Measurements from ENCODE around the gene BRAP.
"Not testable (repeated sequence)": the region's sequence is repeated elsewhere in the genome, so short reads cannot be mapped to it uniquely, and the experiment has no call there.

The BRAP gene
- 36.9 to 63.7 reads per million in 2 donors for total RNA-seq

- peak; percentile 87 for DNase-seq
Measured at GRCh38 chr12:111685811-111686573, at the start of gene BRAP, which contains the start of gene ACAD10. Gene BRAP, minus strand, starts transcription at chr12:111685956. Its CDS starts 164 bp downstream, at chr12:111685792. Gene ACAD10, plus strand, starts transcription at chr12:111686053. Its CDS starts 6,657 bp downstream, at chr12:111692710.

- DNase-seq: no peak
Measured at GRCh38 chr12:111733340-111733915, 47.7 kb upstream of the BRAP start.

- no peak for DNase-seq
Measured at GRCh38 chr12:111732786-111733185, 47.0 kb upstream of the BRAP start.

GRCh38 chr12:111730420-111730819 is 44.7 kb upstream of the BRAP start:
- no peak for DNase-seq

- DNase-seq: no peak
Measured at GRCh38 chr12:111728795-111729194, 43.0 kb upstream of the BRAP start.

GRCh38 chr12:111723646-111724360 is 38.0 kb upstream of the BRAP start:
- DNase-seq: not testable (repeated sequence)

GRCh38 chr12:111720457-111720856 is 34.7 kb upstream of the BRAP start:
- DNase-seq: no peak

GRCh38 chr12:111719316-111719715 is 33.6 kb upstream of the BRAP start:
- not testable (repeated sequence) for DNase-seq

GRCh38 chr12:111715279-111715678 is 29.5 kb upstream of the BRAP start:
- no peak for DNase-seq

GRCh38 chr12:111706145-111706544 is 20.4 kb upstream of the BRAP start:
- DNase-seq: no peak

GRCh38 chr12:111705672-111706071 is 19.9 kb upstream of the BRAP start:
- DNase-seq: no peak

GRCh38 chr12:111699962-111700361 is 14.2 kb upstream of the BRAP start:
- no peak for DNase-seq

- no peak for DNase-seq
Measured at GRCh38 chr12:111693818-111694217, 8.1 kb upstream of the BRAP start.

GRCh38 chr12:111692575-111693210 is 6.9 kb upstream of the BRAP start:
- no peak for DNase-seq

GRCh38 chr12:111691262-111691661 is 5.5 kb upstream of the BRAP start:
- no peak for DNase-seq

- DNase-seq: no peak
Measured at GRCh38 chr12:111687952-111688351, 2.2 kb upstream of the BRAP start.

GRCh38 chr12:111687255-111687654 is 1.5 kb upstream of the BRAP start:
- no peak for DNase-seq

GRCh38 chr12:111686574-111687105 is 884 bp upstream of the BRAP start:
- DNase-seq: no peak

GRCh38 chr12:111685322-111685810 is 390 bp downstream of the BRAP start:
- no peak for DNase-seq

GRCh38 chr12:111684485-111685198 is 1.1 kb downstream of the BRAP start:
- not testable (repeated sequence) for DNase-seq

GRCh38 chr12:111677186-111677585 is 8.6 kb downstream of the BRAP start:
- no peak for DNase-seq

- no peak for DNase-seq
Measured at GRCh38 chr12:111673503-111673902, 12.3 kb downstream of the BRAP start.

Measured in T-helper 9 cell (primary cell).